Activated CD8-positive, alpha-beta T cell treated with anti-CD3 and anti-CD28 coated beads, Interleukin-2, amount 10 ng/mL, durations not matched to agents 7 days and 5 days (primary cell): ENCODE results near the gene RETSAT. TPM values are rescaled to one million over a fixed set of nuclear protein-coding genes. Genes with fewer than 3 reads are reported as not detected.
"Not testable (repeated sequence)": the region's sequence is repeated elsewhere in the genome, so short reads cannot be mapped to it uniquely, and the experiment has no call there.

Source experiments
- ATAC-seq: fragments of 150-1000 bp; cut with Tn5 transposase; one replicate; pipeline ENCODE4 v1.10.0; 2021; ENCODE audit warnings: moderate library complexity
- CTCF ChIA-PET: fragments of 350-600 bp; sonication (Branson Sonifier 250); formaldehyde crosslinking; loops from one replicate; lab custom pipeline; 2021; ENCODE audit warnings: antibody characterized with exemption; lab: Charles Lee
- POLR2A ChIA-PET: fragments of 350-600 bp; sonication (Branson Sonifier 250); formaldehyde crosslinking; loops from one replicate; lab custom pipeline; 2021; ENCODE audit warnings: antibody characterized with exemption; lab: Charles Lee
- DNase-seq: peaks from one replicate; pipeline ENCODE4 v3.0.0-alpha.2; 2020
- H3K27ac Mint-ChIP-seq: one replicate; pipeline ENCODE4 v1.8.0; 2021; ENCODE audit warnings: mild to moderate bottlenecking, mixed read lengths
- H3K27me3 Mint-ChIP-seq: one replicate; pipeline ENCODE4 v1.8.0; 2021; ENCODE audit warnings: low read depth, mixed read lengths
- H3K36me3 Mint-ChIP-seq: one replicate; pipeline ENCODE4 v1.8.0; 2021; ENCODE audit warnings: low read depth, mixed read lengths
- H3K4me1 Mint-ChIP-seq: one replicate; pipeline ENCODE4 v1.8.0; 2021; ENCODE audit warnings: low read depth, mixed read lengths
- H3K4me3 Mint-ChIP-seq: one replicate; pipeline ENCODE4 v1.8.0; 2021; ENCODE audit warnings: mild to moderate bottlenecking, mixed read lengths
- H3K9me3 Mint-ChIP-seq: one replicate; pipeline ENCODE4 v1.8.0; 2022; ENCODE audit warnings: mixed read lengths; ENCODE audit not compliant: insufficient read depth
- total RNA-seq, 2 experiments: library from RNA; stranded (reverse); gene quantifications; one replicate each; pipeline ENCODE4 v1.2.3, GENCODE V29; 2021

RETSAT gene
- total RNA-seq, 2 experiments from 2014 or later, result 27.8 to 28.4 TPM

DNA sequence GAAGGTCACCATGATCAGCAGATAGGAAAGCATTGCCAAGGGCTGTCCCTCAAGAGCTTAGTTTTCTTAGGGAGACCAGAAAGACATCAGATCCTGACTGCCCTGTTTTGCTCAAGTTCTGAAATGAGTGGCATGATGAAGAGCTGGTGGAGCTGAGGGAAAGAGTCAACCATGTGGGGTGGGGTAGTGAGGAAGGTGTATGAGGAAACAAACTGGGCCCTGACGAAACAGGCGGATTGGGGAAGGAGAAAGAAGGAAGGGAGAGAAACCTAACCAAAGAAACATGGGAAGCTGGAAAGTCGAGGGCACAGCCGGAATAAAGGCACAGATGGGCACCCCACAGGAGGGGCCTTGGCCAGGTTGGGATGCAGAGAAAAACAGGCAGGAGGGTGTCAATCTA is 34.5 kb downstream of the RETSAT start:
- Mint-ChIP-seq H3K4me1 (peaks cover 71% of the 10 kb centered on the region), H3K27me3 (no peaks in the 10 kb centered on the region), H3K36me3 (peaks cover 83% of the 10 kb centered on the region), H3K9me3 (no peaks in the 10 kb centered on the region), H3K4me3 (peak overlapping the region; percentile 2), H3K27ac (peak overlapping the region; percentile 25)
- CTCF ChIA-PET, result interaction anchor here (2.7 to 4.4 kb wide), 2 partner anchors 19 to 232 kb away, joined by 12 to 20 read pairs; no protein-coding TSS in a partner anchor
- ATAC-seq (no peak), DNase-seq (no peak)
- POLR2A ChIA-PET, result interaction anchor here (1.4 to 3.6 kb wide), 3 partner anchors 7 to 219 kb away, joined by 4 to 43 read pairs (median 9); partner anchors contain the start of gene TGOLN2

DNA sequence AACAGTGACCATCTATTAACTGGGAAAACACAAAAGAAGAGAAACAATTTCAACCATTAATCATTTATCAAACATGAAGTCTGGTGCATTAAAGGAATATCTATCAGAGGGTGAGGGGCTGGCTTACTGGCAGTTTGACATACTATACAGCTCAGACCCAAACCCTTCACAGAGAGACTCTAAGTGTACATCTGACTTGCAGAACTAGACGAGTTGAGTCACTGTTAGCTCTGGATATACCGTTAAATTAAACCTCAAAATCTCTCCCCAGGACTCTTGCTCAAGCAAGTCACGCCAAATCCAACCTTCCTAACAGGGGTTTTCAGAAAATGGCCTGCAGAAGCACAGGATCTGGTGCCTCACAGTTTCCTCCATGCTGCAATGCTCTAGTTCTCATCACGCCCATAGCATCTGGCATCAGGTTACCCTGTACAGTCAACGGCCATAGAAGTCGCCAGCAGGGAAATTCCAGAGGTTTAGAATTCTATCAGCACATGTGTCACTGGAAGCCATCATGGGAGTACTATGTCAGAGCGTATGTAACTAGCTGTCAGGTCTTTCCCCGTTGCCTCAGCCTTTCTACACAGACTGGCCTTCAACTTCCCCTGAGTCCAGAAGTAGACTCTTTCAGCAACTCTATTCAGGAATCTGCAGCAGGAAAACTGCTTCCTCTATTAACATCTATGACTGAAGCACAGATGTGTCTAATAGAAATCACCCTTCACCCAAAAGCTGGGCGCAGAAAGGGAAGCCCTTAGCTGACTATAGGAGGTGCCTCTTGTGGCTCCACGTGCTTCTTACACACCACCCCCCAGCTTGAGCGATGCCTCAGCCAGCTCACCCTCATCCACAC is 35.9 kb downstream of the RETSAT start:
- POLR2A ChIA-PET, result interaction anchor here (0.7 to 3.6 kb wide), 4 partner anchors 8 to 227 kb away, joined by 3 to 43 read pairs (median 6); partner anchors contain the start of gene TGOLN2
- peak overlapping the region; percentile 76 for H3K27ac Mint-ChIP-seq
- no peaks in the 10 kb centered on the region for H3K27me3 Mint-ChIP-seq
- no peak for DNase-seq
- H3K36me3 Mint-ChIP-seq, result peaks cover 80% of the 10 kb centered on the region
- peak; percentile 66 for ATAC-seq
- no peaks in the 10 kb centered on the region for H3K9me3 Mint-ChIP-seq
- H3K4me1 Mint-ChIP-seq, result peaks cover 62% of the 10 kb centered on the region
- H3K4me3 Mint-ChIP-seq, result peak overlapping the region; percentile 57
- CTCF ChIA-PET, result interaction anchor here (0.5 to 4.4 kb wide), 6 partner anchors 9 to 233 kb away, joined by 3 to 20 read pairs (median 4); partner anchors contain the start of genes SH2D6 and TGOLN2

DNA sequence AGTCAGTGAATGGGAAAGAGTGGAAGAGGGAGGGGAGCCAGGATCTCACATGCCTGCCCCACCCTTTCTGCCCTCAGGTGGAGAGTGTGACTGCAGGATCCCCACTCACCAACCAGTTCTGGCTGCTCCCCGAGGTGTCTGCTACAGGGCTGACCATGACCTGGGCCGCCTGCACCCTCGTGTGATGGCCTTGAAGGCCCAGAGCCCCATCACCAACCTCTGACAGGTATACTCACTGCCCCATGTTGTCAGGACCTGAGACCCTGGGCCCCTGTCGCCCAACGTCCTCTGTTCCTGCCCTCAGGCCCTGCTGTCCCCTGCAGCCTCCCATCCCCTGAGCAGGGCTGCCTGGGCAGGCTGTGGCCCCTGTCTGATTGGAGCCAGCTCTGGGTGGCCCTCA is 38.4 kb downstream of the RETSAT start:
- H3K4me3 Mint-ChIP-seq, DNase-seq, H3K27ac Mint-ChIP-seq, ATAC-seq, H3K9me3 Mint-ChIP-seq, H3K27me3 Mint-ChIP-seq, CTCF ChIA-PET: not testable (repeated sequence)
- H3K4me1 Mint-ChIP-seq, result peaks cover 42% of the 10 kb centered on the region
- peaks cover 69% of the 10 kb centered on the region for H3K36me3 Mint-ChIP-seq
- POLR2A ChIA-PET, result interaction anchor here (0.7 kb wide), 1 partner anchor 245 kb away, joined by 3 read pairs; the partner anchor contains the start of gene GGCX

DNA sequence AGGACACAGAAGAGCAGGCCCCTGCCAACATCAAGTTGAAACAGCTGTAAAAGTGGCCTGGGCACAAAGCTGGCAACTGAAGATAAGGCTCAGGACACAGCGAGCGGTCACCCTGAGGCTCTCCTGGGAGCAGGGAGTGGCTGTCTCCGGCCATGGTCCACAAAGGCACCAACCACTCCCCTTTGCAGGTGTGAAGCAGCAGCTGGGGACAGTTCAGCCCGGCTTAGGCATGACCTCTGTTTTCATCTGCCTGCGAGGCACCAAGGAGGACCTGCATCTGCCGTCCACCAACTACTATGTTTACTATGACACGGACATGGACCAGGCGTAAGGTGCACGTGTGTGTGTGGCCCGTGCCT is 39.5 kb downstream of the RETSAT start:
- no peak for DNase-seq
- Mint-ChIP-seq H3K27me3 (no peaks in the 10 kb centered on the region), H3K4me1 (peaks cover 41% of the 10 kb centered on the region), H3K36me3 (peaks cover 60% of the 10 kb centered on the region), H3K9me3 (no peaks in the 10 kb centered on the region), H3K4me3 (no peak overlapping the region), H3K27ac (peak overlapping the region; percentile 59)
- no peak for ATAC-seq
- ChIA-PET CTCF (interaction anchor here (1.8 kb wide), 1 partner anchor 14 kb away, joined by 10 read pairs; no protein-coding TSS in a partner anchor), POLR2A (interaction anchor here (0.9 to 1.0 kb wide), 2 partner anchors 8 to 12 kb away, joined by 3 to 6 read pairs; partner anchors contain the start of gene TGOLN2)

DNA sequence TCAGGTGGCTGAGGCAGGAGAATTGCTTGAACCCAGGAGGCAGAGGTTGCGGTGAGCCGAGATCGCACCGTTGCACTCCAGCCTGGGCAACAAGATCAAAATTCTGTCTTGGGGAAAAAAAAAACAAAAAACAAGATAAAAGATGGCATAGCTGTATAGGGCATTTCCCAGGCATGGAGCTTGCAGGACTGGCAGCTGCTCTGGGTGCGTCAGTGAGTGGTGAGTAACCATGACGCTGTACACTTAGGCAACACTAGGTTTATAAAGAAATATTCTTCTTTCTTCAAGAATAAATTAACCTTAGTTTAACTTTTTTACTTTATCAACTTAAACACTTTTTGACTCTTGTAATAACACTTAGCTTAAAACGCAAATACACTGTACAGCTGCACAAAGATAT is 41.9 kb downstream of the RETSAT start:
- Mint-ChIP-seq H3K27ac (no peak overlapping the region), H3K27me3 (no peaks in the 10 kb centered on the region), H3K36me3 (peaks cover 46% of the 10 kb centered on the region), H3K4me1 (peaks cover 38% of the 10 kb centered on the region), H3K4me3 (no peak overlapping the region), H3K9me3 (no peaks in the 10 kb centered on the region)
- no peak for DNase-seq
- POLR2A ChIA-PET, result interaction anchor here (0.7 to 2.0 kb wide), 2 partner anchors 14 to 15 kb away, joined by 3 to 6 read pairs; partner anchors contain the start of gene TGOLN2
- CTCF ChIA-PET, result interaction anchor here (0.9 kb wide), 1 partner anchor 12 kb away, joined by 6 read pairs; no protein-coding TSS in a partner anchor
- no peak for ATAC-seq

DNA sequence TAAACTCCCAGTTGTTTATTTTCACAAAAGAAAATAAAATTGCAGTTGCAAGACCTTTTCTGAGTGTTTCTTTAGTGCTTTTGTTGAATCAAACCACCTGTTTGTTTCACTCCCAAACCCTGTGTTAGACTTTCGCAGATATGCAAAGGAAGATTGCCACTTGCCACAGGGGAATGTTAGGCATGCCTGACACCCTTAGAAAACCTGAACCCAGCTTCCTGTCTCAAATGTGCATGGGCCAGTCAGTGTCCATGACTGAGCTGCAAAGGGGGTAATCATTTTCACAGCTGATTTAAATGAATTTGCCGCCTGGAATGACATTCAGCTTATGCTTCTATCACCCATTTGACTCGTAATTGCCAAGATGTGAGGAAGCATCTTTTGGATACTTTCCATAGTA is 44.0 kb downstream of the RETSAT start:
- POLR2A ChIA-PET, result interaction anchor here (1.0 to 2.7 kb wide), 4 partner anchors 9 to 101 kb away, joined by 3 to 26 read pairs (median 9); partner anchors contain the start of genes ELMOD3, RETSAT and TGOLN2
- Mint-ChIP-seq H3K4me1 (peaks cover 39% of the 10 kb centered on the region), H3K27ac (peak overlapping the region; percentile 78), H3K4me3 (peak overlapping the region; percentile 62), H3K36me3 (peaks cover 32% of the 10 kb centered on the region), H3K27me3 (no peaks in the 10 kb centered on the region), H3K9me3 (no peaks in the 10 kb centered on the region)
- CTCF ChIA-PET, result interaction anchor here (0.7 to 2.8 kb wide), 4 partner anchors 10 to 385 kb away, joined by 3 to 49 read pairs (median 6); no protein-coding TSS in a partner anchor
- no peak for DNase-seq
- no peak for ATAC-seq

DNA sequence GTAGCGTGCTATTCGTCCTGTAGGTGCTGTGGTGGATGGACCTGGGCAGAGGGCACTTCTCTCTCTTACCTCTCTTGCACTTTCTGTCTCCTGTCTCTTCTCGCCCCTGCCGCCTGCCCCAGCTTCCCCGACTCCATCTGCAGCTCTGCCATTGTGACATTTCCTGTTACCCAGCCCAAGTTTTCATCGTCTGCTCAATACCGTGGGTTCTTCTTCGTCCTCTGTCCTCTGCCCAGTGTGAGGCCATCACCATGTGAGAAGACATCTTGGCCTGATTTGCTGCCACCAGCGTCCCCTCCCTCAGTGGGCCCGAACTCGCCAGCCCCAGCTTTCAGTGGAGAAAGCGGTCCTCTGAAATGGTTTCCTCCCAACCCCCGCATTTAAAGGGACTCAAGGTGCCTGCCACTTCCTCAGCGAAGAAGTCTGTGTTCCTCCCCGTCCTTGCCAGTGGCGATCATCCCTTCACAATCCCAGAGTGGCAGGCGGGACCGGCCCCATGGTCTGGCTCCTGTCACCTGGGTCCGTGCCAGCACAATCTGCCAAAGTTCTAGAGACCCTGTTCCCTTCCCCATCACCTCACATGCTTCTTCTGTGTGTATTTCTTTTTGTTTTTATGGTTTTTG is 44.5 kb downstream of the RETSAT start:
- POLR2A ChIA-PET, result interaction anchor here (1.0 to 2.7 kb wide), 8 partner anchors 9 to 101 kb away, joined by 3 to 26 read pairs (median 8); partner anchors contain the start of genes ELMOD3, RETSAT and TGOLN2
- ATAC-seq, result no peak
- Mint-ChIP-seq H3K36me3 (peaks cover 28% of the 10 kb centered on the region), H3K9me3 (no peaks in the 10 kb centered on the region), H3K27ac (peak overlapping the region; percentile 78), H3K27me3 (no peaks in the 10 kb centered on the region), H3K4me3 (peak overlapping the region; percentile 62), H3K4me1 (peaks cover 39% of the 10 kb centered on the region)
- CTCF ChIA-PET, result interaction anchor here (0.5 to 2.8 kb wide), 7 partner anchors 10 to 509 kb away, joined by 3 to 49 read pairs (median 4); partner anchors contain the start of gene TGOLN2
- peak; percentile 48 for DNase-seq

DNA sequence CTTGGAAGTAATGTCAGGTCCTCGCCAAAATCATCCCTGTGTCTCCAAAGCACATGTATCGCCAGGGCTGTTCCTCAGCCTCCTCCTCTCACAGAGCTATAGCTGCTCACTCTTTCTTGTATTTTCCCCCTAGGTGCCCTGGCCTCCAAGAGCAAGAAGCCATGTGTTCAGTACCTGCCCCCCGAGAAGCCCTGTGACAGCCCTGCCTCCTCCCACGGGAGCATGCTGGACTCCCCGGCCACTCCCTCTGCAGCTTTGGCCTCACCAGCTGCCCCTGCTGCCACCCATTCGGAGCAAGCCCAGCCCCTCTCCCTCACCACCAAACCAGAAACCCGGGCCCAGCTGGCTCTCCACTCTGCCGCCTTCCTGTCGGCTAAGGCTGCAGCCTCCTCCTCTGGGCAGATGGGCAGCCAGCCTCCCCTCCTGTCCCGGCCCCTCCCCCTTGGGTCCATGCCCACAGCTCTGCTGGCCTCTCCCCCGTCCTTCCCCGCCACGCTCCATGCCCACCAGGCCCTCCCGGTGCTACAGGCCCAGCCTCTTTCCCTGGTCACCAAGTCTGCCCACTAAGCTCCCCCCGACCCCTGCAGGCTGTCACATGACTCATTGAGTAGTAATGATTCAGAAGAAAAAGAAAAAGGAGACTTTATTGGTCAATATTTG is 45.3 kb downstream of the RETSAT start:
- ChIA-PET POLR2A (interaction anchor here (1.0 to 2.7 kb wide), 9 partner anchors 9 to 102 kb away, joined by 3 to 26 read pairs (median 7); partner anchors contain the start of genes ELMOD3, RETSAT and TGOLN2), CTCF (interaction anchor here (0.5 to 2.8 kb wide), 7 partner anchors 9 to 510 kb away, joined by 3 to 49 read pairs (median 4); partner anchors contain the start of gene TGOLN2)
- Mint-ChIP-seq H3K36me3 (peaks cover 23% of the 10 kb centered on the region), H3K27ac (peak overlapping the region; percentile 78), H3K9me3 (no peaks in the 10 kb centered on the region), H3K4me1 (peaks cover 39% of the 10 kb centered on the region), H3K27me3 (peaks cover 4% of the 10 kb centered on the region), H3K4me3 (peak overlapping the region; percentile 62)
- DNase-seq (no peak), ATAC-seq (peak; percentile 12)

DNA sequence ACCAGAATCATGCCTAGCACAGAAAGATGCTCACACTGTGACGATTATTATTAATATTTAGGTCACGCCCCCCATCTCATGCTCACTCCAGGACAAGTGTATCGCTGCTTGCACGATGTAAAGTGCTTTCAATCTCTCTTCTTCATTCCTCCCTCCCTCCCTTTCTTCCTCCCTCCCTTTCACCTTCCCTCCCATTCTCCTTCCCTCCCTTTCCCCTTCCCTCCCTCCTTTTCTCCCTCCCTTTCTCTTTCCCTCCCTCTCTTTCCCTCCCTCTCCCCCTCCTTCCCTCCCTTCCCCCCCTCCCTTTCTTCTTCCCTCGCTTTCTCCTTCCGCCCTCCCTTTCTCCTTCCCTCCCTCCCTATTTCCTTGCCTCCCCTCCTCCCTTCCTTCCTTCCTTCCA is 46.1 kb downstream of the RETSAT start:
- Mint-ChIP-seq H3K27me3 (peaks cover 4% of the 10 kb centered on the region), H3K4me1 (peaks cover 35% of the 10 kb centered on the region), H3K4me3 (no peak overlapping the region), H3K27ac (peak overlapping the region; percentile 41), H3K36me3 (peaks cover 15% of the 10 kb centered on the region), H3K9me3 (no peaks in the 10 kb centered on the region)
- DNase-seq, result no peak
- CTCF ChIA-PET, result interaction anchor here (1.6 to 2.8 kb wide), 2 partner anchors 8 to 10 kb away, joined by 6 to 49 read pairs; no protein-coding TSS in a partner anchor
- POLR2A ChIA-PET, result interaction anchor here (1.2 to 2.7 kb wide), 4 partner anchors 10 to 19 kb away, joined by 3 to 26 read pairs (median 7); partner anchors contain the start of gene TGOLN2
- ATAC-seq, result no peak

DNA sequence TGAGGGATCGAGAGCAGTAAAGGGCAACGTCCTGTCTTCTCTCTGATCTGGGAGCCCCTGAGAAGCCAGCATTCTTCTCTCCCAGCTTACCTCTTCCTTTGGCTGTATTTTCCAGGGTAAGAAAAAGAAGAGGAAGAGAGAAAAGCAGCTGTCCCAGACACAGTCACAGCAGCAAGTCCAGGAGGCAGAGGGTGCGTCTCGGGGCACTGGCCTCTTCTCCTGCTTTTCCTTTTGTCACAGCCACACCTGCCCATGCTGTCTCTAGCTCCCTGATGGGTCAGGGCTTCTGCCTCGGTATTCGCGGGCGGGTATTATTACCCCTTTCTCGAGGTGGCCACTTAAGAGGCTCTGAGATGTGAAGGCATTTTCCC is 46.8 kb downstream of the RETSAT start:
- Mint-ChIP-seq H3K27ac (peak overlapping the region; percentile 73), H3K36me3 (peaks cover 12% of the 10 kb centered on the region), H3K4me3 (no peak overlapping the region), H3K4me1 (peaks cover 35% of the 10 kb centered on the region), H3K9me3 (no peaks in the 10 kb centered on the region), H3K27me3 (peaks cover 6% of the 10 kb centered on the region)
- ChIA-PET POLR2A (no interaction called here), CTCF (interaction anchor here (1.6 kb wide), 1 partner anchor 9 kb away, joined by 6 read pairs; no protein-coding TSS in a partner anchor)
- no peak for ATAC-seq
- DNase-seq, result no peak
